ENCODE measurements around the gene DUS1L.

- no peak for TF ChIP-seq CTCF (IDR thresholded peaks at IDR 0.05; ENCODE audit: low read depth, low read length)
- no peak for TF ChIP-seq POLR2A (IDR thresholded peaks at IDR 0.05; ENCODE audit: extremely low read depth, insufficient read length)
- no peak for TF ChIP-seq MYC (IDR thresholded peaks at IDR 0.05; ENCODE audit: low read depth, low read length)
These were observed 42.9 kb upstream of the DUS1L start for GRCh38 chr17:82108496-82108945.
